NCI-H2029 treated with DMSO at 0.1 percent for 48 hours (cell line): ENCODE results near the gene INTS7.
A peak's percentile ranks its signal among the peaks of the same experiment; 100 is the strongest.
"Not testable (repeated sequence)": the region's sequence is repeated elsewhere in the genome, so short reads cannot be mapped to it uniquely, and the experiment has no call there.

Source experiments
- DNase-seq: peaks from one replicate; lab custom pipeline; 2025; lab: John Stamatoyannopoulos, UW

The INTS7 gene

GRCh38 chr1:211935448-211935970 is 99.8 kb downstream of the INTS7 start:
- no peak for DNase-seq

DNA sequence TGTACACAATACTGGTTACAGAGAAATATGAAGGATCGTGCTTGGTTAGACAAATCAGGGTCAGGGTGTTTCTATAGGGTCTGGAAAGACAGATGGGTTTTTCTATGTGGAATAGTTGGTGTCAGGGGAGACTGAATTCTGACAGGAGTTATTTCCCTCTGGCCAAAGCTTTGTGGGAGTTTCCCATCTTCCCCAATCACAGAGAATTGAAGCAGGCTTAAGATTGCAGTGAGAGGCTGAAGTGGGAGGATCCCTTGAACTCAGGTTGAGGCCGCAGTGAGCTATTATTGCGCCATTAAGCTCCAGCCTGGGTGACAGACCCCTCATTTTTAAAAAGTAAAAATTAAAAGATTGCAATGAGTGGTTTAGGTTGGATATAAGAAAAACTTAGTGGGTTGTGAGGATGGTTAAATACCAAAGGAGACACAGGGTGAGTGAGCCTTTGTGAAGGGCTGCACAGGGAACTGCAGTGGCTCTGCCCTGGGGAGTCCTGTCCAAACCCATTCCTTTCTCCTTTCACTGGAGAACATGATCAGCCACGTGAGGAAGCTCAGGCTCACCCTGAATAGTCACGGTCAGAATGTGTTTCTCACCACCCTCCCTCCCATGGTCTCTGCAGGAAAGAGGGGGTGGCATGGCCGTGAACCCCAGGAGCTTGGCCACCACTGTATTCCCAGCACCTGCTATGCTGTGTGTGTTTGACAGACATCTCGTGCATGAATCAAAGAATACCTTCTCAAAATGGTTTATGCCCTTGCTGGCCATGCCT is 101.2 kb downstream of the INTS7 start:
- no peak for DNase-seq

DNA sequence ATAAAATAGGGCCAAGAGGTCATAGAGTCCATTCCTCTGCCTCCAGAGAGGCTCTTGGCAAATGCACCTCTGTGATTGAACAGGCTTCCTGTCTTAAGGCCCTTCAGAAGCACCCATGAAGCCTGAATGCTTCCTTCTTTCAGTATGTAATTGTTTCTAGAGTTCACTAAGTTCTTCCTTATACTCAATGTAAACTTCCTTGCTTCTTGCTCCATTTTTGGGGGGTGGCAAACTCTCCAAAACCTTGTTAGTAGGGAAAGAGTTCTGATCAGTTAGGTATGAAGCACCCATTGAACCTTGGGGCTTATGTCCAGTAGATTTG is 102.5 kb downstream of the INTS7 start:
- DNase-seq, result no peak

- no peak for DNase-seq
These were observed 103.0 kb downstream of the INTS7 start for GRCh38 chr1:211932231-211932932.

- no peak for DNase-seq
These were observed 105.7 kb downstream of the INTS7 start for GRCh38 chr1:211929683-211930082.

DNA sequence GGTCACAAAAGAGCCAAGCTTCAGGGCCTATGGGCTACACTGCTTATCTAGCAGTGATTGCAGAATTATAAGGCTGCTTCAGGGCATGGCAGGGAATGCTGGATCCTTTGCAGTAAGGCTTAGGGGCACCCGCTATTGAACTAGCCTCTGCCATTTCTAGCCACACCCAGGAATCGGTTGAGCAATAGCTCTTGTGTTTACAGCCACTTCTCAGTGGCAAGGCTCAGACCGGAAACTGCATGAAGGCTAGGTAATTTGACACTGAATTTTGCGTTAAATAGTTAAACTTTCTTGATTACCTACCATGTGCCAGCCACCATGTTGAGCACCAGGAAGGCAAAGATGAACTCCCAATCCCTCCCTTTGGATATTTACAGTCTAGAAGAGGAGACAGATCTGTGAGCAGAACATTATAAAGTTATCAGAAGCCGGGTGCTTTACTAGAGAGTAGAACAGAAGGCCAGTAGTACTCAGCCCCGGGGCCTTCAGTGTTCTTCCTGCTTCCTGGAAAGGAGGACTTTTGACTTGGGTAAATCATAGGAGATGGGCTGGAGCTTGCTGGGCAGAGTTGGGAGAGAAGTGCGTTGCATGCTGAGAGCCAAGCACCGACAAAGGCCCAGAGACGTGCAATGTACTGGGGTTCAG is 106.2 kb downstream of the INTS7 start:
- DNase-seq, result peak; percentile 79

GRCh38 chr1:211928290-211928801 is 107.0 kb downstream of the INTS7 start:
- no peak for DNase-seq

- no peak for DNase-seq
These were observed 110.3 kb downstream of the INTS7 start for GRCh38 chr1:211925016-211925415.

- DNase-seq, result no peak
These were observed 111.1 kb downstream of the INTS7 start for GRCh38 chr1:211924256-211924655.

- DNase-seq, result no peak
These were observed 112.3 kb downstream of the INTS7 start for GRCh38 chr1:211923095-211923494.

- DNase-seq, result no peak
These were observed 113.7 kb downstream of the INTS7 start for GRCh38 chr1:211921579-211922095.

- DNase-seq, result no peak
These were observed 114.6 kb downstream of the INTS7 start for GRCh38 chr1:211920602-211921226.

GRCh38 chr1:211920141-211920572 is 115.2 kb downstream of the INTS7 start:
- DNase-seq, result peak; percentile 87

DNA sequence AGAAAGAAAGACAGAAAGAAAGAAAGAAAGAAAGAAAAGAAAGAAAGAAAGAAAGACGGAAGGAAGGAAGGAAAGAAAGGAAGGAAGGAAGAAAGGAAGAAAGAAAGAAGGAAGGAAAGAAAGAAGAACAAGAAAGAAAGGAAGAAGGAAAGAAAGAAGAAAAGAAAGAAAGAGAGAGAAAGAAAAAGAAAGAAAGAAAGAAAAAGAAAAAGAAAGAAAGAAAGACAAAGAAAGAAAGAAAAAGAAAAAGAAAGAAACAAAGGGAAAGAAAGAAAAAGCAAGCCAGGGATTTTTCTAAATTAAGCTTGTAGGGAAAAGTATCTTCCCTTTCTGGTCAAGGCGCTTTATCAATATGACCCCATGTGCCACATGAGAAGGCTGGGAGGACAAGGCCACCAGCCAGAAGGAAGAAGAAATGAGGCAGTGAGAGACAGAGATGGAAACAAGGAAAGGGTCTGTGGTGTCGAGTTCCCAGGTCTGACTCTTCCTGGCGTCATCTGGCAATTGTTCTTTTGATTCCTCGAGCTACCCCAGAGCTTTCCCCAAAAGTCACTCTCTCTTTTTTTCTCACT is 116.4 kb downstream of the INTS7 start:
- DNase-seq, result no peak

- not testable (repeated sequence) for DNase-seq
These were observed 118.9 kb downstream of the INTS7 start for GRCh38 chr1:211916458-211916857.

GRCh38 chr1:211915924-211916323 is 119.4 kb downstream of the INTS7 start:
- DNase-seq, result no peak

- DNase-seq, result no peak
These were observed 122.4 kb downstream of the INTS7 start for GRCh38 chr1:211912844-211913432.

GRCh38 chr1:211912038-211912437 is 123.3 kb downstream of the INTS7 start:
- no peak for DNase-seq

DNA sequence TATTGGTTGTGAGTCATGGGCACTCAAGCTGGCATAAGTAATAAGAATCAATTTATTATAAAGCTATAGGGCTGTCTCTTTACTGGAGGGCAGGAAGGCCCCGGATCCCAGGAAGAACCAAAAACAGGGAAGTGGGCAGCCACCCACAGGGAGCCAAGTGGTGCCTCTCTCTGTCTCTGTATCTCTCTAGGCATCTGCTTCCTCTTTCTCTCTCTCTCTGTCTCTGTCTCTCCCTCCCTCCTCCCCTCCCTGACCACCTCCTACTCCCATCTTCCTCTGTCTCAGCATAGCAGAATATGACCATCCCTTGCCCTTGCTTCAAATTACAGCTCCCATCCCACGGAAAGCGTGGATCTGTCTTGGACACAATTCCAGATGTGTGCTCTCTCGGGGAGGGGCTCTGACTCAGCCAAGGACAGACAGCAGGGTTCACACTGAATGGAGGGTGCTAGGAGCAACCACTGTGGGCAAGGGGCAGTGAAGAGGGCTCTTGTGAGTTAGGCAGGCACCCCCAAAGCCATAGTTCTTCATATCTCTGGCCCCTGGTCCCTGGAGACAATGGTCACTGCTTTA is 124.4 kb downstream of the INTS7 start:
- no peak for DNase-seq

DNA sequence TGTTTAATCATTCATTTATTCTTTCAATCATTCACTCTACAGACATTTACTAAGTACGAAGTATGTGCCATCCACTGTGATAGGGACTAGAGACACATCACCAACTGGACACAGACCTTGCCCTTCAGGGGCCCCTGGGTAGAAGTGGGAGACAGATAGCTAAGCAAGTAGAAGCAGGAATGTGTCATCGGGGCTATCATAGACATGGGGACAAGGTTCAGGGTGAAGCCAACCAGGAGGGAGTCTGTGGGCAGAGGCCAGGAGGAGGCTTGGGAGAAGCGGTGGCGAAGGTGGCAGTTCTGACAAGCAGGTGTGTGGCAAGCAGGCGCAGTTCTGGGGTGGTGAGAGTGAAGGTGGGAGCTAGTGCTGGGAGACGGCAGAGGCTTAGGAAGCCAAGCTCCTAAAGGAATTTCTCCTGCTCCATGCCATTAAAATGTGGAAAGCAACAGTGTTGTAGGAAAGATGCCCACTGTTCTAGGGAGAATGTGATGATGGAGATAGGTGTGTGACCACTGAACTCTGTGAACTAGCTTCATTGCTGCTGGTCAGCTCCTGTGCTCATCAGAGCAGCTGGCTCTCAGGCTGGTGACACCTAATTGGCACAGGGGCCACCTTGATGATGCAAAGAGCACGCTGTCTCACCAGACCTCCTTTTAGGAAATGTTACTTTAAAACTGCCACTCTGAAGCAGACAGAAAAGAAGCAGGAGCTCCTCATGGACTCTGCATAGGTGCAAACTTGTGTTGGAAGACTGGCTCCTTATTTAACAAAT is 125.1 kb downstream of the INTS7 start:
- DNase-seq, result no peak
